ELR (cell line): ENCODE data around the gene LMF1.
"Not testable (repeated sequence)": the region's sequence is repeated elsewhere in the genome, so short reads cannot be mapped to it uniquely, and the experiment has no call there.

Experiments used
- DNase-seq: peaks from one replicate; pipeline ENCODE4 v3.0.0-alpha.2; 2015; ENCODE audit warnings: low read depth

LMF1 gene

DNA sequence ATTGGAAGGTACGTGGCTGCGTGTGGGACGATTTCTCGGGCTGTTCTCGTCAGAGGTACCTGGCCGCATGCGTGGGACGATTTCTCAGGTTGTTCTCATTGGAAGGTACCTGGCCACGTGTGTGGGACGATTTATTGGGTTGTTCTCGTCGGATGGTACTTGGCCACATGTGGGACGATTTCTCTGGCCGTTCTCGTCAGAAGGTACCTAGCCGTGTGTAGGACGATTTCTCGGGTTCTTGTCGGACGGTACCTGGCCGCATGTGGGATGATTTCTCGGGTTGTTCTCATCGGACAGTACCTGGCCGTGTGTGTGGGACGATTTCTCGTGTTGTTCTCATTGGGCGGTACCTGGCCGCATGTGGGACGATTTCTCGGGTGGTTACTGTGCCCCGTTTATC lies 120.1 kb downstream of the LMF1 start:
- no peak for DNase-seq

DNA sequence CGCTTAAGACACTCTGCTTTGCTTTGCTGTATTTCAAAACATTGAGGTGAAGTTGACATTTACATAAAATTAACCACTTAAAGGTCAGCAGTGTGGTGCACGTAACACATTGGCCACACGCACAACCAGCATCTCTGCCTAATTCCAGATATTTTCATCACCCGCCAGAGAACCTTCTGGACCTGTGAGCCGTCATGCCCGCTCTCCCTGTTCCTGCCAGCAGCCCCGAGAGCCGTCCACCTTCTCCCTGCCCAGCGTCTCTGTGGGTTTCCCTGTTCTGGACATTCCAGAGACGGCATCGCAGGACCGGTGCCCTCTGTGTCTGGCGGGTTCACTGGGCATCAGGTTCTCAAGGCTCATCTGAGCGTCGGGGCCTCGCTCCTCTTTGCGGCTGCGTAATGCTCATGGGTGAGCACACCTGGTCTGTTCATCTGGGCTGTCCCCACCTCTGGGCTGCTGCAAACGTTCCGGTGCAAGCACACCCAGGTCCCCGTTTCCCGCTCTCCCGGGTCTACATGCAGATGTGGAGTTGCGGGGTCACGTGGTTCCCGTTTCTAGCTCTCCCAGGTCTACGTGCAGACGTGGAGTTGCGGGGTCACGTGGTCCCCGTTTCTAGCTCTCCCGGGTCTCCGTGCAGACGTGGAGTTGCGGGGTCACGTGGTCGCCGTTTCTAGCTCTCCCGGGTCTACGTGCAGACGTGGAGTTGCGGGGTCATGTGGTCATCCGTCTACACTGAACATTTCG lies 122.1 kb downstream of the LMF1 start:
- no peak for DNase-seq

DNA sequence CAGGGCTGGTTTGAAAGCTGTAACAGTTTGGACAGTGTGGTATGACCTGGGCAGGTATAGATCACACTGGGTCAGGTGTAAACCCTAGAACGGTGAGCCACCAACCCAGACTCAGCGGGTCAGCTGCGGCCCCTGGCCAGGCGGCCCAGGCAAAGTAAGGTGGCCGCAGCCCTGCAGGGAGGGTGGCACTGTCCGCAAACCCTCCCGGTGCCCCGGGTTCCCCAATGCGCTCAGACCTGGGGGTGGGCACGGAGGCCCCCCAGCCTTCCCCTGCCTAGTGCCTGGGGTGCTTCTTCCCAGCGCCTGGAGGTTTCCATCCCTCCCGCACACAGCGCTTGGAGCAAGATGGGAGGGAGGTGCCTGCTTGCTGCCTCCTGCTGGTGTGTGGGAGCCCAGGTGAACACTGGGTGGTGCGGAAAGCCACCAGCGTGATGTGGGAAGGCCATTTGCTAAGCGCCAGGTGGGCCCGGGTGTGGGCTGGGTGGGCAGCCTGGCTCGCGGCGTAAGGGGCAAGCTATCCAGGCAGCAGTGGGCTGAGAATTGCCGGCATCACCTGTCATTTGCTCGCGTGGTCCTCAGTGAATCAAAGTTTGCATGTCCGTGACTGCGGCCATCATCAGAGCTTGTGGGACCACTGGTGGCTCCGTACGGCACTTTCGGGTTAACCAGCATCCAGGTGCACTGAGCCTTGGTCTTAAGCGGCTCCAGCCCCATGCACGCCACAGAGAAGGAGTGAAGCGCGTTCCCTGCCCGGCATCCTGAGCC lies 122.9 kb downstream of the LMF1 start:
- DNase-seq = no peak

DNA sequence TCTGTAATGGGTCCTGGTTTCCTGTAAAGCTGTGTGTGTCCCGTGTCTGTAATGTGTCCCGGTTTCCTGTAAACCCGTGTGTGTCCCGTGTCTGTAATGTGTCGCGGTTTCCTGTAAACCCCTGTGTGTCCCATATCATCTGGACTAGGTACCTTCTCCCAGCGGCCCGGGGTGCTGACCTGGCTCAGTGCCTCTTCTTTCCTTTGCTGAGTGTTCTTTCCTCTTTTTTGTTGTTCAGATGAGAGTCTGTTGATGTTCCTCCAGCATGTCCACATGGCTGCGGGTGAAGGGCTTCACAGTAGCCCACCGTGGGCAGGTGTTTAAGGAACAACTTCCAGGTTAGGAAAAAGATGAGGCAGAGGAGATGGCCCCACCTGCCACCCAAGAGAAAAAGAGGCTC lies 123.6 kb downstream of the LMF1 start:
- no peak for DNase-seq

DNA sequence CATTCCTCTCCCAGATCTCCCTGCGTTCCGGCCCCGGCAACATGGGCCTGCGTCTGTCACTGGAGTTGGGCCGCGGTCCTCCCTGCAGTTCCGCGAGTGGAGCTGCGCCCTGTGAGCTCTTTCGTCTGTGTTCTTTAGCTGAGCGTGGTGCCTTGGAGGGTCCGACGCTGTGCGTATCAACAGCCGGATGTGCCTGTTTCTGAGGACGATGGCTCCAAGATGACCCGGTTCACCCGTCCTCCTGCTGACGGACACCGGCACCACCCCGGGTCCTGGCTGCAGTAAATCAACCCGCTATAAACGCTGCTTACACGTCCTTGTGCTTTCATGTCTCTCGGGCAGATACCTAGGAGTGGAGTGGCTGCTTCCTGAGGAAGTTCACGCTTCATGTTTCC lies 125.4 kb downstream of the LMF1 start:
- DNase-seq = no peak

DNA sequence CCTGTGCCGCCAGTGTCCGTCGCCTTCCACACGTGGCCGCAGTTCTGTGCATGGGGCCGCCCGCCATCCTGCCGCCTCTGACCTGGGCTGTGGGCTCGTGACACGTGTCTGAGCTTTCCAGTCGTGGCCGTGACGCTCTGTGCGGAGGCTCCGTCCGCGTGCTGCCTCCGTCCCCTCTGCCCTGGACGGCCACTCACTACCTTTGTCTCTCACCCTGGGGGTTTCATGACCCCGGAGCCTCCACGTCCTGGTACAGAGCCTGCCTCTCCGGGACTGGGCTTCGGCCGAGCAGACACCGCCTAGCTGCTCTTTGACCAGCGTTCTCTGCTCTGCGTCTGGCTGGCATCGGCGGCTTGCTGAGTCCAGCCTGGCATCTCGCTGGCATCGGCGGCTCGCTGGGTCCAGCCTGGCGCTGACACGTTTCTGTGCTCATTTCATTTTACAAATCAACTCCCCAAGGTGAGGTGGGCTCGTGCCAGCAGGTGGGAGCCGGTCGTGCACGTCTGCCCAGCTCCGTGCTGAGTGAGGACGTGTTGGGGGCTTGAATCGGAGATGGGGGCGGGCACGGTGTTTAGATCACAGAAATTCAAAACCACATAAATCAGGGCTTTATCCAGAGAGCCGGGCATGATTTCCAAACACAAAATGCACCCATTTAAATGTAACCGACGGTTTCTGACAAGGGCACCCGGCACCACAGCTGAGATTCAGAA lies 126.0 kb downstream of the LMF1 start:
- DNase-seq = no peak

DNA sequence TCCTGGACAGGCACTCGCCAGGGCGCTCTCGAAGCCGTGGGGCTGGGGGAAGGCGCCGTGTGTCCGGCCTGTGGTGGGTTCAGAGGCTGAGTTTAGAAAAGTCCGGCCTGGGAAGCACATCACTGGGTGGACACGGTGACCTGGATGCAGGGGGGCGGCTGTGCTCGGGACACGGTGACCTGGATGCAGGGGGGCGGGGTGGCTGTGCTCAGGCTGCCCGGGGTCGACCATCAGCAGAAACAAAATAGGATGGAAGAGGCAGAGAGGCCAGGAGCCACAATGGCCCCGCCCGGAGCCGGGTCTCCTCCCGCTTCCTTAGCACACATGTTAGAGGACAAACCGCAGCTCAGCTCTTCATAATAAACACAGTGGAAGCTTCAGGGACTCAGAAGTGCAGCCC lies 127.0 kb downstream of the LMF1 start:
- DNase-seq = no peak

GRCh38 chr16:842711-843560 lies 127.8 kb downstream of the LMF1 start:
- no peak for DNase-seq

- no peak for DNase-seq
These were observed 128.7 kb downstream of the LMF1 start for GRCh38 chr16:842061-842476.

DNA sequence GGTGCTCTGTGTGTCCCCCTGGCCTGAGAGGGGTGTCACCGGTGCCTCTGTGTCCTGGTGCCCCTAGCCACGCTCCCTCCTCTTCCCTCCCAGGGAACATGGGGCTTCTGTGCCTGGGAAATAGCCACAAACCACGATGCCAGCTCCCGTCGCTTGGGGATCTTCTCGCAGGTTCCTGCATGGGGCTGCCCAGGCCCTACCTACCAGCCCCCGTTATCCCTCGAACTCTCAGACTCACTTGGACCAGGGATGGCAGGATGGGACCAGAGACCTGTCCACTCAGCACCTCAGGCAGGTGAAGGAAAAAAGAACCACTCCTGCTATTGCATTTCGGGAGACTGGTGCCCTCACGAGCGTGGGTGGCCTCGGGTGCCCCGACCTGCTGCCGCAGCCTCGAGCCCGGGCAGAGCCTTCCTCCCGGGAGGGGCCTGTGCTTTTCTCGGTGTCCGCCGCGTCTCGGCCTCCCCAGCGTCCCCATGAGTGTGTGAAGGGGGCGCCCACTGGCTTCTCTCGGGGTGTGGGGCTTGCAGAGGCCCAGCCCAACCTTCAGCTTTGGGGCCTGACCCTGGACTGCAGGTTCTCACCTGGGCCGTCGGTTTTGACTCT lies 129.2 kb downstream of the LMF1 start:
- DNase-seq = no peak

- no peak for DNase-seq
These were observed 130.0 kb downstream of the LMF1 start for GRCh38 chr16:840561-841454.

GRCh38 chr16:839643-840408 lies 131.0 kb downstream of the LMF1 start:
- no peak for DNase-seq

- no peak for DNase-seq
These were observed 132.0 kb downstream of the LMF1 start for GRCh38 chr16:838741-839140.

DNA sequence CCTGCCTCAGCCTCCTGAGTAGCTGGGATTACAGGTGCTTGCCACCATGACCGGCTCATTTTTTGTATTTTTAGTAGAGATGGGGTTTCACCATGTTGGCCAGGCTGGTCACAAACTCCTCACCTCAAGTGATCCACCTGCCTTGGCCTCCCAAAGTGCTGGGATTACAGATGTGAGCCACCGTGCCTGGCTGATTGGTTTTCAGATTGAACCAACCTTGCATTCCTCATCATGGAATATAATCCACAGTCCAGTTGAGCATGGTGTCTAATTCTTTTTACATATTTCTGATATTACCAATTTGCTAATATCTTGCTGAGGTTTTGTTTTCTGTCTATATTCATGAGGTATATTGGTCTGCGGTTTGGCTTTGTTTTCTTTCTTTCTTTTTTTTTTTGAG lies 134.0 kb downstream of the LMF1 start:
- DNase-seq = not testable (repeated sequence)

DNA sequence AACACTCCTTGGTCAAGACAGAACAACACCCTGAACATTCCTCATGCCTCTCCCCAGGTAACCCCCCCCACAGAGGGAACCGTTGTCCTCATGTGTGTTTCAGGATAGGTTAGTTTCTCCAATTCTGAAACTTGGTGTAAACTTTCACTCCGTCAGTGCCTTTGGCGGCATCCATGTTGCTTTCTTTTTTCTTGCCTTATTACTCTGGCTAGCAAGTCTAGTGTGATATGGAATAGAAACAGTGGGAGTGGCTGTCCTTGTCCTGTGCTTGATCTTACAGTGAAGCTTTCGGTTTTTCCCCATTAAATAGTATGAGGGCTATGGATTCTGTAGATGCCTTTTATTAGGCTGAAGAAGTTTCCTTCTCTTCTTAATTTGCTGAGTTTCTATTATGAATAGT lies 134.6 kb downstream of the LMF1 start:
- no peak for DNase-seq

- DNase-seq = no peak
These were observed 135.4 kb downstream of the LMF1 start for GRCh38 chr16:835373-835772.

GRCh38 chr16:833411-833810 lies 137.4 kb downstream of the LMF1 start:
- no peak for DNase-seq

DNA sequence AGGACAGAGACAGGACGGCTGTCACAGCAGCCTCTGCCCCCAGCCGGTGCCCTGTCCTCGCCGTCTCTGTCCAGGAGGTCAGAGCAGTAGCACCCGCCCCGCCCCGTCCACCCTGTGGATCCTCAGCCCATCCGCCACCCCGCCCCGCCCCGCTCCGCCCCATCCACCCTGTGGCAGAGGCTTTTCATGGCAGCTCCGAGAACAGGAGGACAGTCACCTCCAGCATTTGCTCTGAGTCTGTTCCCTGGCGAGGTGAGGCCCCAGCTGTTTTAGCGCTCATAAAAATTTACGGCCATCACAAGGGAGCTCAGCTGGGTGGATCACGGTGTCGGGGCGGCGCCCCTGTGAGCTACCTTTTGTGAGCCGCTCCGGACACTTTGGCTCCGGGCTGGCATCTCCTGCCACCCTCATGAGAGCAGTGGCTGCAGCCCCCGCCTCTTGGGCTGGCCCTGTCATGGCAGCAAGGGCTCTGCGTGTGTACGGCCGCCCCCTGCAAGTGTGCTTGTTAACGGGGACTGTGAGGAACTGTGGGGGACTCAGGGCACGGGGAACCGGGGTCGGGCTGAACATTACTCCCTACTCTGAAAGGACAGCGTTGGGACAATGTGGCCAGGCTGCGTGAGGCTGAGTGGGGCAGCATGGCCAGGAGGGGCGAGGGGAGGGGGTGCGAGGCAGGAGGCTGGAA lies 138.0 kb downstream of the LMF1 start:
- no peak for DNase-seq
